HG03064 (cell line): ENCODE data around the gene RHOBTB3.
"Not testable (repeated sequence)": the region's sequence is repeated elsewhere in the genome, so short reads cannot be mapped to it uniquely, and the experiment has no call there.

Experiments used
- ATAC-seq: cut with Tn5 transposase; IDR thresholded peaks from one replicate; pipeline ENCODE4 v1.9.1; 2021; ENCODE audit warnings: low read depth; ENCODE audit not compliant: unreplicated experiment

RHOBTB3 gene

GRCh38 chr5:95713246-95713645 is 17.9 kb upstream of the RHOBTB3 start:
- ATAC-seq = not testable (repeated sequence)

- ATAC-seq = no peak
Measured at GRCh38 chr5:95713960-95714710, 17.0 kb upstream of the RHOBTB3 start.

- ATAC-seq = no peak
Measured at GRCh38 chr5:95715799-95716461, 15.2 kb upstream of the RHOBTB3 start.

- ATAC-seq = no peak
Measured at GRCh38 chr5:95717439-95717838, 13.7 kb upstream of the RHOBTB3 start.

- ATAC-seq = peak; percentile 78
Measured at GRCh38 chr5:95718203-95718602, 12.9 kb upstream of the RHOBTB3 start.

GRCh38 chr5:95718738-95719137 is 12.4 kb upstream of the RHOBTB3 start:
- ATAC-seq = no peak

GRCh38 chr5:95720094-95720786 is 10.9 kb upstream of the RHOBTB3 start:
- ATAC-seq = no peak

GRCh38 chr5:95721582-95722295 is 9.4 kb upstream of the RHOBTB3 start:
- ATAC-seq = no peak

- ATAC-seq = no peak
Measured at GRCh38 chr5:95723632-95724369, 7.3 kb upstream of the RHOBTB3 start.

- no peak for ATAC-seq
Measured at GRCh38 chr5:95725071-95725820, 5.9 kb upstream of the RHOBTB3 start.

- no peak for ATAC-seq
Measured at GRCh38 chr5:95725937-95726810, 5.0 kb upstream of the RHOBTB3 start.

- no peak for ATAC-seq
Measured at GRCh38 chr5:95726811-95727763, 4.0 kb upstream of the RHOBTB3 start.

GRCh38 chr5:95727764-95728191 is 3.4 kb upstream of the RHOBTB3 start:
- ATAC-seq = peak; percentile 31

- ATAC-seq = no peak
Measured at GRCh38 chr5:95728494-95729114, 2.5 kb upstream of the RHOBTB3 start.

GRCh38 chr5:95729115-95730010 is 1.8 kb upstream of the RHOBTB3 start:
- ATAC-seq = no peak
